NCI-H2107 treated with DMSO at 0.1 percent for 48 hours (cell line): ENCODE measurements around the gene WDR38.

ENCODE experiments used
- DNase-seq: peaks from one replicate; lab custom pipeline; 2025; ENCODE audit not compliant: unreplicated experiment; lab: John Stamatoyannopoulos, UW

WDR38 gene

DNA sequence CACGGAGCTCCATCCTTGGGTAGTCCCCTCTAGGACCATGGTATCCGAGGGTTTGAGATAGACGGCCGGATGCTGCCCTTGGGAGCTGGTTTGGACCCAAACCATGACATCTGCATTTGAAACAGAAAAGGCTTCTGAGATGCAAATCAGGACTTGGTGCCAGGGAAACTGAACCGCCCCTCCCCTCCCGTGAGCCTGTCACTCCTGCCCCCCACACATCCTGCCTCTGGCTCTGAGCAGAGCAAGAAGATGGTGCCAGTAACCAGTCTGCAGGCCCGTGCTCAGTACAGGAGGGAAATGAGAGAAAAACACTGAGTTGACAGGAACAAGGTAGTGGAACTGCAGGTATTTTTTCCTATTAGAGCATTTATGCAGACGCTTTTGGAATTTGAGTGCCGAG is 27.2 kb downstream of the WDR38 start:
- DNase-seq = no peak

DNA sequence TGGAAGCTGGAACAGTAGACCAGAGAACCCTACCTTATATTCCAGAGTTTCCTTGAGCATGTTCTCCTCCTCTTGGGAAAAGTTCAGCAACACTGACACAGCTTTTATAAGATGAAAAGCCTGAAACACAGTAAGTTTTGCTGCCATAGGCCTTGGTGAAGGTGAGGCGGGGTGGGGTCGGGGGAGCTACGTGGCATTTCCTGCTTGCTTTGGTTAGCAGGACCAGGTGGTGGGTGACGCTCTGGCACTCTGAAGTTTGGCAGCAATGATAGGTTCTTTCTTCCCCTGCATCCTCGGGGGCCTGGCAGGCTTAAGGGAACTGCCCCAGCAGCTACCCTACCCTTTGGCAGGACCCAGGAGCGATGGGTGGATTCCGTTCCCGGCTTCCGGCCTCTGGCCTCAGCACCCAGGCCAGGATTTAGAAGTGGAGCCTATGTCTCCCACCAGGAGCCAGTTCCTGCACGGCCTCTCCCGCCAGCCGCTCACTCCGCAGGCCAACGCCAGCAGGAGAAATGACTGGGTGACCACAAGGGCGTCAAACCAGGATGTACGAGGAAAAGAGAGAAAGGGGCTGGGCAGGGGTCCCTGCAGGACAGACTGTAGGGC is 28.0 kb downstream of the WDR38 start:
- DNase-seq = no peak

- no peak for DNase-seq
Observed at GRCh38 chr9:124882231-124882630, 29.0 kb downstream of the WDR38 start.

DNA sequence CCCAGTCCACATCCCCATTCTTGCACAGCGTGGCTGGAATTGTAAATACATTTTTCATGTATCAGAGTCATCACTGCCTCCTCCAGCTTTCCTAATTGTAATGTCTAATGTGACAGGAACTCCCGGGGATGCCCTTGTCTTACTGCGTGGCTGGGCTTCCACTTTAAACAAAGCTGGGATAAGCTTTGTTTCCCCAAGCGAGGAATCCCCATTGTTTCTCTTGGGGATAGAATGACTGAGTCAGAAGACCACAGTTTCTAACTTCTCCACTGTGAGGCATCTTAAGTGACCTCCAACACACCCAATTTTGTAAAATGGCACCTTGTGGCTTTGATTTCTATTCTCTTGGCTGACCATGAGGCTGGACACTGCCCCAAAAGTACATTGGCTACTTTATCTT is 31.1 kb downstream of the WDR38 start:
- DNase-seq = no peak

DNA sequence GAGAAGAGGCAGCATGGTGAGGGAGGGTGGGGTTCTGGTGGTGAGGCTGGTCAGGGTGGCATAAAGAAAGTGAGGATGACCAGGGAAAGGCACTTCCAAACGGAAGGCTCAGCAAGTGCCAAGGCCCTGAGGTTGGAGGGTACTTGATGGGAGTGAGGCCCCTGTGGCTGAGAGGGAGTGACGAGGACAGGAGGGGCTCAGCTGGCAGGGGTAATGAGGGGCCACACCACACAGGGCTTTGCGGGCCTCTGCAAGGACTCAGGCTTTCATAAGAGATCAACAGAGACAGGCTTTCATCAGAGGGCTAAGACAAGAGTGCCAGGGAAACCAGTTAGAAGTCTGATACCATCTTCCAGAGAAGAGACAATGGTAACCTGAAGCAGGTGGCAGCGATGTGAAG is 32.3 kb downstream of the WDR38 start:
- no peak for DNase-seq

GRCh38 chr9:124886461-124886860 is 33.2 kb downstream of the WDR38 start:
- DNase-seq = no peak

DNA sequence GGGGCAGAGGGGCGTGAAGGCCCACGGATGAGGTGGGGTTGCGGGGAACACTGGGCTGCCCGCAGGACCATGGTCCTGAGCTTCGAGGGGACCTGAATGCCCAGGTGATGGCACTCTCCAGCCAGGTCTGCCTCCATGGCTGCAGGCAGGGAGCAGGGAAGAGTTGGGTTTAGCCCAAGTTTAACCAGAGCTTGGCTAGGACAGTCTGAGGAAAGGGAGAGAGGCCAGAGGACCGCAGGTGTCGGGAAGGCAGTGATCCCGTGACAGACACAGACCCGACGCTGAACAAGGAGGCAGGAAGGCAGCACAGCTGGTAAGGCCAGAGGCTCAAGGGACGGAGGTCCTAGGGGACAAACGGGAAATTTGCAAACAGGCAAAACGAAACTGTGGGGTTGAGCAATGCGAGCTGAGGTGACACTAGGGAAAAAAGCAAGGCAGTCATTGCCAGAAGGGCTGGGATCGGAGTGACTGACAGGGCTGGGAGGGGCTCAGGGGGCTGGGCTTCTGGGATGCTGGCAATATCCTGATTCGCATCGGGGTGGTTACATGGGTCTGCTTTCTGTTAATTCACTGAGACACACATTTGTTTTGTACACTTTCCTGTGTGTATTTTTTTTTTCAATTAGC is 33.7 kb downstream of the WDR38 start:
- no peak for DNase-seq

GRCh38 chr9:124887832-124888231 is 34.6 kb downstream of the WDR38 start:
- no peak for DNase-seq

- DNase-seq = no peak
Observed at GRCh38 chr9:124889006-124889405, 35.7 kb downstream of the WDR38 start.

- DNase-seq = no peak
Observed at GRCh38 chr9:124890179-124890578, 36.9 kb downstream of the WDR38 start.

DNA sequence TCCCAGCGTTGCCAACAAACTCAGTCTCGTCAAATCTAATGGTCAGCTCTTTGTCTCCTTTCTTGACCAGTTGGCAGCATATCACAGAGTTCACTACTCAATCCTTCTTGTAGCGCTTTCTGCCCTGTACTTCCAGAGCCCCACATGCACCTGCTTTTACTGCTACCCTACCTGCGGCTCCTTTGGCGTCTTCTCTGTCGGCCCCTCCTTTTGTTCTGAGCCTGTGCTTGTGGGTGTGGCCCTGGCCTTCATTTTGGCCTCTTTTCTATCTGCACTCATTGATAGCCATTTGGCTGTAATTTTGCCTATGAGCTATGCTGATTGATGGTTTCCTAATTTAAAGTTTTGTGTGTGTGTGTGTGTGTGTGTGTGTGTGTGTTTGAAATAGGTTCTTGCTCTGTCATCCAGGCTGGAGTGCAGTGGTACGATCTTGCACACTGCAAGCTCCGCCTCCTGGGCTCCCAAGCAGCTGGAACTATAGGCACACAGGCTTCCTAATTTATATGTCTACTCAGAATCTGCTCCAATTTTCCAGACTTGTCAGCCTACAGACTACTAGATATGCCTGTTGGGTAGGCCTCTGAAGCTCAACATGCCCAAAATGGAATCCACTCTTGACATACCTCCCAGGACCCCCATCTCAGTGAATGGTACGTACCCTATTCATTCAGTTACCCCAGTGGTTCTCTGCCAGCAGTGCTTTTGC is 40.9 kb downstream of the WDR38 start:
- peak; percentile 52 for DNase-seq

DNA sequence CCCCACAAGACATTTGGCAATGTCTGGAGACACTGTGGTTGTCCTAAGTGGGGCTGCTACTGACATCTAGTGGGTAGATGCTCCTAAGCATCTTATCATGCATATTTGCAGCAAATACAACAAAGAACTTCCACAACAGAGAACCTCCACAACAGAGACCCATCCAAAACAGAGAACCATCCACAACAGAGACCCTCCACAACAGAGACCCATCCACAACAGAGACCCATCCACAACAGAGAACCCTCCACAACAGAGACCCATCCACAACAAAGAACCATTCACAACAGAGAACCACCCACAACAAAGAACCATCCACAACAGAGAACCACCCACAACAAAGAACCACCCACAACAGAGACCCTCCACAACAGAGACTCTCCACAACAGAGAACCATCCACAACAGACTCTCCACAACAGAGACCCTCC is 41.5 kb downstream of the WDR38 start:
- no peak for DNase-seq

- DNase-seq = no peak
Observed at GRCh38 chr9:124897570-124898460, 44.6 kb downstream of the WDR38 start.

DNA sequence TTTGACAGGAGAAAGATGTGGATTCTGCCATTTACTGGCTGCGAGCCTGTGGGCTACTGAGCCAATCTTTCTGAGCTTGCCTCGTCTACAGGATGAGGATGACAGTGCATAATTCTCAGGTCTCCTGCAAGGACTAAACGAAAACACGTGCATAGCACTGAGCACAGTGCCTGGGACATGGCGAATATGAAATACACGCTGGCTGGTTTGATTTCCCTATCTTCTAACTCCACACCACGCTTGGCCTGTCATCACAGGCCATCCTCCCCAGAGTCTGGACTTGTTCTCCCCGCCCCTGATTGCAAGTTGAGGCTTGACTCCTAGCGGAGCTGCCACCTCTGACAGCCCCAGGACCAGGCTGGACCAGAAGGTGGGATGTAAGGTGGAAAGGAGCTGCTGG is 46.6 kb downstream of the WDR38 start:
- no peak for DNase-seq

GRCh38 chr9:124906966-124907365 is 53.7 kb downstream of the WDR38 start:
- no peak for DNase-seq
